ENCODE data around the gene KCTD10.
"Not testable (repeated sequence)": the region's sequence is repeated elsewhere in the genome, so short reads cannot be mapped to it uniquely, and the experiment has no call there.

KCTD10 gene

GRCh38 chr12:109493938-109494337 lies 16.8 kb upstream of the KCTD10 start:
- DNase-seq = no peak

DNA sequence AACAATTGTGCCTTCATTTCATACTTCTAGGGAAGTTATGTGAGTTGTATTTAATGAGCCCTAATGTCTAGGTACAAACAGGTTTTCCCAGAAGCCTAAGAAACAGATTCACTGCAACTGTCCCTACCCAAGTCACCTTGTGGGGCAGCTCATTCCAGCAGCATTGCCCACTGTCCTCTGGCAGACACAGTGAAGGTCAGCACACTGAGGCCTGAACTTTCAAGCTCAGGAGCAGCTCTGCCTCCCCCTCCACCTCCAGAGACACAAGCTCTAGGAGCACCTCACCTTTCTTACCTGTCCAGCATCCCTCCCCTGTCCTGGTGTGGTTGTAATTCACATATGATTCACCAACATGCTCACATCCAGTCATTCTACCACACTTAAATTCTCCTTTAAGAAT lies 16.0 kb upstream of the KCTD10 start:
- no peak for DNase-seq

- DNase-seq = no peak
Observed at GRCh38 chr12:109492371-109492770, 15.3 kb upstream of the KCTD10 start.

DNA sequence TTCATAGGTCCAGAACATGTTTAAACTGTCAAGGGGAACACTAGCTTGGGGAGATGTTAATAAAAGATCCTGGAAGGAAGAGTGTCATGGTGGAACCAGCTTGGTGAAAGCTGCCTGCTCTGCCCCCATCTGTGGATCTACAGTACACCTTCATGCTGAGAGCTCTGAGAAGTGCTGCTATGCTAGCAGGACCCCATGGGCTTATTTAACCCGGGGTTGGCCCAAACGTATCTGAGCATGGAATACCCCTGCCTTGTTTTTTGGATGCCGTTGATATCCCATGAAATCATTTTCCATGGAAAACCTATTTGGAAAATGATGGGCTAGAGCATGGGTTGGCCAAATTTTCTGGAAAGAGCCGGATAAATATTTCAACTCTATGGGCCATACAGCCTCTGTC lies 14.6 kb upstream of the KCTD10 start:
- no peak for DNase-seq

DNA sequence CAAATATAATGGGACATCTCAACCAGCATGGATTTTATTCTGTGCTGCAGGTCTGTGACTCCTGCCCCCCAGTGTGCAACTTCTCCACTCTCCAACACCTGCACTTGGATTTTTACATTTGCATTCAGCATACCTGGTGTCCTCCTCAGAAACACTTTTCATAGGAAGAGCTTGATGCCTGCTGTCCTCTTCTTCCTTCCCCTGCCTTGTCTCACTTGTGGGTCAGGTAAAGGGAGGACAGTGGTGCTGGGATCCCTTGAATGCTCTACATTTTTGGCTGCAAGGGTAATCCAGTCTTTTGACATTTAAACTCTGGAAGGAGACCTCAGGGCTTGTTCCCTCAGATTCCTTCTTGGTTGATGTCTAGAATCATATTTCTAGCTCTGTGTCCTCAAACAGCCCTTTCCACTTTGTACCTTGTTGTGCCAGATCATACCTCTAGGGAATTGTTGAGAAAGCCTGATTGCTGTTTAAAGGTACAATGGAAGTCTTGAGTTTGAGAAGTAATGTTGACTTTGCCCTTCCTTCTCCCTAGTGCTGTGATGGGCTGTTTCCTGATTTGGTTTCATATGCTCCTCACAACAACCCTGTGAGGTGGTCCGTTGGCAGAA lies 13.0 kb upstream of the KCTD10 start:
- no peak for DNase-seq

DNA sequence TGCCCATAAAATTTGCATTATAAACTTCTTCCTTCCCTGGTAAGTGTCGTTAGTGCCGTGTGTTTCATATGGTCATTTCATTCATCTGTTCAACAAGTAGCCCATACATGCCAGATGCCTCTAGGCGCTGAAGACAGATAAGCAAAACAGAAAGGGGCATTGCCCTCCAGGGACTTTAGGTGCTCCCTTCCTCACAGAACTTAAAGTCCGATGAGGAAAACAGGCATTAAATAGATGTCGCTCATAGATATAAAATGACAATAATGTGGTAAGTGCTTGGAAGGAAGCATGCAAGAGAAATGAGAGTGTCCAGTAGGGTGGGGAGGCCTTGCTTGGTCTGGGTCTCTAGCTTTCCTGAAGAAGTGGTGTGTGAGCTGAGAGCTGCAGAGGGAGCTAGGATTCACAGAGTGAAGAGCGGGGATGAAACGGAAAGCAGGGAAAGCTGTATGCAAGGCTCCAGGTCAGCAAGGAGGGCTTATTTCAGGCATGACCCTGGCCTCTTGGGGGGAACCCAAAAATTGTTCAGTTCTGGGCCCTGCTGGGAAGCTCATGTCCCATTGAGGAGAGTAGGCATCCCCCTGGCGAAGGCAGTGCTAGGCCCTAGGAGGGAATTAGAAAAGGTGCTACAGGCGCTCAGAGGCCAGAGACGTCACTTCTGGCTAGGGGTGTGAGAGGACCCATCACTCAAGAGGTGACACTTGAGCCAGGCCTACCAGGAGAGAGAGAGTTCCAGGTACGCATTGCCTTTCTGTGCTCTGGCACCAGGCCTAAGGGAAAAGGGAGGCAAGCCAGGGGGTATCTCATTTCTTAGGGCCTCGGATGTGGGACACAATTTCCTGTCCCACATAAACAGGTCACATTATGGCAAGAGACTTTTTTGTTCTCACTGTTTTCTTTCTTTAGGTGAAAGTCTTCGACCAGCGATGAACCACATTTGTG lies 12.2 kb upstream of the KCTD10 start:
- DNase-seq = no peak

- no peak for DNase-seq
Observed at GRCh38 chr12:109488051-109488665, 11.1 kb upstream of the KCTD10 start.

DNA sequence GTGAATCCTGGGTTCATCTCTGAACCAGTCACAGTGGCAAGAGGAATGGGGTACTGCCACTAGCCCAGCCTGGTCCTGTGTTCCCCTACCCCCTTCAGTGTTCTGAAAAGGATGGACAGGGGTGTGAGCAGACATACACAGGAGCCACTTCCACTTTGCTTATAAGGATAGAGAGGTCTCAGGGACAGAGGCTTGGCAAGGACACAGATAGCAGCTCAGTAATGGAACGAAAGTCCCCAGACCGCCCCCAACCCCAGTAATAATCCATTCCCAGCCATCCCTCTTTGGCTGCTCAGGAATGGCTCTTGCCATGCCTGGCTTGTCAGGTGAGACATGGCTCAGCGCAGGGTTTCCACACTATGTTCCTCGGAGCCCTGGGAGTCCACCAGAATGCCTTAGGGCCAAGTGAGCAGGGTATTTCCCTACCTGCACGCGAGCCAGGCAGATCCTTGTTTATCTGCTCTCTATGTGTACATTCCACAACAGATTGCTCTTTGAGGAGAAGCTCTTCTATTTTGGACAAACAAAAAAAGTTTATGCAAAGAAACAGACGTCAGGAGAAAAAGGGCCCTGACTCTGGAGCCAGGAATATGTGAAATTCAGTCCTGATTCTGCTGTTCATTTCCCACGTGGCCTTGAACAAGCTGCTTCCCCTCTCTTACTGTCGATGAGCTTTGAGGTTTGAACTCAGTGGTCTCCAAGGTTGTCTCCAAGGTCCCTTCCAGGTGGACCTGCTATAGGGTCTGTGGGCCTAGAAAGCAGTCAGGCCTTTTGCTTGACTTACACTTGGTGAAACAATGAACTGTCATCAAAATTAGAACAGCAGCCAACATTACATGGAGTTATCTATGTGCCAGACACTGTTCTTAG lies 10.3 kb upstream of the KCTD10 start:
- DNase-seq = no peak

DNA sequence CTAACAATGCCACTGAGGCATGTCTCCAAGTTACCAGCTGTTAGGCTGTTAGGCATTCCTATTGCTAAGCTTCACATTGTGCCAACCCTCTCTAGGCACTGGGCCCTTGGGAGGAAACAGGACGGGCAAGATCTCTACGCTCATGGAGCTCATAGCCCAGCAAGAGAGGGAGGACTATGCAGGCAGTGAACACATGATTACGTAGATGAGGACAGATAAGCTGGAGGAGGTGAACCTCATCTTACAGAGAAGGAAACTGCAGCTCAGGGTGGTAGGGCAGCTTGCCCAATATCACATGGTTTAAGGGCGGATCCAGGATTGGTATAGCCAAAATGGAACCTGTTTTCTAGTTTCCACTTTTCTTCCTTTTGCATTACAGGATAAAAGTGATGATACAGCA lies 8.1 kb upstream of the KCTD10 start:
- no peak for DNase-seq

DNA sequence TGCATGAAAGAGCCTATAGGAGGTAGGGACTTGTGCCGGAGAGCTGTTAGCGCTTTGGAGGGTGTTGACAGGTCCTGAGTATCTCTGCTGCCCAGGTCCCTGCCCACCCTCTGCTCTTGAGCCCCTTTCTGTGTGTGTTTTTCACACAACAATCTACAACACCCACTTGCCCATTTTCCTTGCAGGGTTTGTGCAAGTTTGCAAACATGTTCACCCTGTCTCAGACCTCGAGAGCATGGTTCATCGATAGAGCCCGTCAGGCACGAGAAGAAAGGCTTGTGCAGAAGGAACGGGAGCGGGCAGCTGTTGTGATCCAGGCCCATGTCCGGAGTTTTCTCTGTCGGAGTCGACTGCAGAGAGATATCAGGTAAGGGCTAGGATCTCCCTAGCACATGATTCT lies 6.2 kb upstream of the KCTD10 start:
- no peak for DNase-seq

GRCh38 chr12:109482894-109483293 lies 5.8 kb upstream of the KCTD10 start:
- no peak for DNase-seq

DNA sequence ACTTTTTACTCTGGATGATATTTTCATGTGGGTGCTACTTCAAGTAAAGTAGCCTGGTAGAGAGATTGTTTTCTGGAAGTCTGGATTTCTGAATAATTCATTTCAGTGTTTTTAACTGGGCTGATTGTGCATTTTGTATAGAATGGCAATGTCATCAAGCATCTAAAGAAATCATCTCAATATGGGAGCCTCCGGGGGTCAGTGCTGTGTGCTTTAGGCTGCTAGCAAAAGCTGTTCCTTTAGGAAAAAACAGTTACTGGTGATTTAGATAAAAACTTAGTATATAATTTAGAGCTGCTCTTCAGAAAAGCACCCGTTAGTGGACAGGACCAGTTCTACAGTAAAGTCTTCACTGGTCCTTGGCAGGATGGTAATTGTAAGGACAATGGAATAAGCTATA lies 5.4 kb upstream of the KCTD10 start:
- no peak for DNase-seq

GRCh38 chr12:109481863-109482262 lies 4.8 kb upstream of the KCTD10 start:
- no peak for DNase-seq

DNA sequence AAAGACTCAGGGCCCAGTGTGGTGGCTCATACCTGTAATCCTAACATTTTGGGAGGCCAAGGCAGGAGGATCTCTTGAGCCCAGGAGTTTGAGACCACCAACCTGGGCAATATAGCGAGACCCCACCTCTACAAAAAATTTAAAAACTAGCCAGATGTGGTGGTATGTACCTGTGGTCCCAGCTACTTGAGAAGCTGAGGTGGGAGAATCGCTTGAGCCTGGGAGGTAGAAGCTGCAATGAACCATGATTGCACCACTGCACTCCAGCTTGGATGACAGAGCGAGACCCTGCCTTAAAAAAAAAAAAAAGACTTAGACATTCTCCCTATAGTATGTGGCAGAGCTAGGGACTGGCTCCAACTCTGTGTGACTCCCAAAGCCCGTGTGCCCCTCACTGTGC lies 3.3 kb upstream of the KCTD10 start:
- no peak for DNase-seq

DNA sequence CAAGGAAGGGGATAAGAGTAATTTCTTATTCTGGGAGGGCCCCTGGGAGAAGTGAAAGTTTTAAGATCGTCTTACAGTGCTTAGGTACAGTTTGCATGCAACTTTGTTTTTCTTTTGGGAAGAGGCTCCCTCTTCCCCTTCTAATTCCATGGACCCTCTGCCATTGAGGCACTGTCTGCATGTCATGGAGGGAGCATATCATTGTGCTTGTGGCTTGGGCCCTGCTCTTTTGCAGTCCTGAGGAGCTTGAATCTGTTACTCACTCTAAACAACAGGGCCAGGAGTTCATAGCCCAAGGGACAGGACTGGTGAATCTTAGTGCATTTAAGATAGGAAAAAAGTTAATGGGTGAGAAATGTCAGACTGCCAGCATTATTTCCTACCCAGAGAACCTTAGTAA lies 2.7 kb upstream of the KCTD10 start:
- no peak for DNase-seq

GRCh38 chr12:109477963-109478315 lies 839 bp upstream of the KCTD10 start:
- DNase-seq = no peak

DNA sequence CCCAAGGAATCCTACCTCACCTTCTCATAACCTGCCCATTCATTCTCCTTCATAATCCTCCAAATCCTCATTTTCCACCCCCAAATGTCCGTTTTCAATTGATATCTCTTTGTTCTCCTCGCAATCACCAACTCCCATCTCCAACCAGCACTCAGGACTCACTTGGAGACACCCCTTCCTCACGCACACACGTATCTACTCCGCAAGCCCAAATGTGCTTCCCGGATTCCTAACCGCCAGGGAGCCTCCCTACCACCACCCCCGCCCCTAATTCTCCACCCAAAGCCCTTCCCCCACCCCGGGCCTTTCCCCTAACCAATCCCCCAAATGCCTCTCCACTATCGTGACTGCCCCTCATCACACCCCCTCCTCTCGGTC lies 304 bp downstream of the KCTD10 start:
- no peak for DNase-seq

DNA sequence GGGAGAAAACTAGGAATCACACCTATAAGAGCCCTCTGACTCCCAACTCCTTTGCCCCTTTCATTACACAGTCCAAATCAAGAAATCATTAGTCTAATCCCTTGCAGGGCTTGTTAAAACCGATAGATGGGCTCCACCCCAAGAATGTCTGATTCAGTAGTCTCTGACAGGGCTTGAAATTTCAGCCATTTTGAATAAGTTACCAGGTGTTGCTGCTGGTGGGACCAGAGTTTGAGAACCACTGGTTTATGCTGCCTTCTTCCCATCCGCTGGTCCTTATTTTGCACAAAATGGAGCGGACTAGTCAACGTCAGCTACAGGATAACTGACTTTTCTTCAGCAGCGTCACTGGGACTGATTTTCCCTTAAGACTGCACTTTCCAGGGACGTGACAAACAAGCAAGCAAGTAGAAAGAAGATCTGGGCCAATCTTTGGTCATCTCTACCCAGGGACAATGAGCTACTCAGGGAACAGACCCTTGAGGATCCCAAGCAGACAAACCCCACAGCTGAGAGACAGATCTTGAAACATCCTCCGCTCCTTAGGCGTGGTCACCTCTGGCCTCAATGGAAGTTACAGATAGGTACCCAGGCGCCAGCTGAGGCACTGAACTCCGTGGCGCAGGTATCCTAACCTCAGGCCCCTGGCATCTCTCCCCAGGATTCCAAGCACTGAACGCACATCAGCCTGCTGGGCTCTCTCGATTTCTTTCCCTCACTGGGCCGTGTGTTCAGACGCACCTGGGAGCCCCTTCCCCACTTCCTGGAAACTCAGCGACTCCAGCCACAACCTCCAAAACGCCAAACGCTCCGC lies 900 bp downstream of the KCTD10 start:
- DNase-seq = no peak

GRCh38 chr12:109475121-109475520 lies 2.0 kb downstream of the KCTD10 start:
- no peak for DNase-seq

DNA sequence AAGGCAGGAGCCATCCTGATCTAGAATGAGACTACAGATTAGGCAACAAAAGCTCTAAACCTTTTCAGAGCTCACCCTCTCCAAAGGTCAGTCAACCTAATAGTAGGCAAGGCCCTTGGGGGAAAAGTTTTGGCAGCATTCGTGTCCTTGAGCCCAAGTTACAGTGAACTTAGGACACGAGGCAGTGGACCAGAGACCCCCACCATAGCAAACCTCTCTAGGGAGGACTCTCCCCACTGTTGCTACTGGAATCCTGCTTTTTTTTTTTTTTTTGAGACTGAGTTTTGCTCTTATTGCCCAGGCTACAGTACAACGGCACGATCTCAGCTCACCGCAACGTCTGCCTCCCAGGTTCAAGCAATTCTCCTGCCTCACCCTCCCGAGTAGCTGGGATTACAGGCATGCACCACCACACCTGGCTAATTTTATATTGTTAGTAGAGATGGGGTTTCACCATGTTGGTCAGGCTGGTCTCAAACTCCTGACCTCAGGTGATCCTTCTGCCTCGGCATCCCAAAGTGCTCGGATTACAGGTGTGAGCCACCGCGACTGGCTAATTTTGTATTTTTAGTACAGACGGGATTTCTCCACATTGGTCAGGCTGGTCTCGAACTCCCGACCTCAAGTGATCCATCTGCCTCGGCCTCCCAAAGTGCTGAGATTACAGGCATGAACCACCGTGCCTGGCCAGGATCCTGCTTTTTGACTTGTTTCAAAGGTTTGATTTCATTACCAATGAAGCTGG lies 3.4 kb downstream of the KCTD10 start:
- DNase-seq = not testable (repeated sequence)

DNA sequence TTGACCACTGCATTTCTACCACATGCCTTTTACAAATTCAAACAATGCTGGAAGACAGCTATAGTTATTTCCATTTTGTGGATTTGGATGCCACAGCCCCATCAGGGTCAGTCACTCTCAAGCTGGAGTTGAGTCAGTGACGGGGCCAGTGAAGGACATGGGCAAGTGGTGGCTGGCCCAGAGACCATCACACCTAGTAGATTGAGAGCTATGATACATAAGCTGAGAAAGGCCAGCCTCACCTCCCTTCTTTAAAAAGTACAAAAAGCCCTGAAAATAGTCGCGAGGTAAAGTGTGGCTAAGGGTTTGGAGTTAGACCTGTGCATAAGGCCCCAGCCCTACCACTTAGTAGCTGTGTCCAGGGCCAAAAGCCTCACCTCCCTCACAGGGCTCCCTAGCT lies 4.1 kb downstream of the KCTD10 start:
- DNase-seq = no peak

GRCh38 chr12:109469517-109469916 lies 7.6 kb downstream of the KCTD10 start:
- DNase-seq = no peak

Measured in CD4-positive, alpha-beta T cell treated with Interleukin-1 beta for 1 hour (primary cell).